ENCODE data around the gene PKDCC.

The PKDCC gene

DNA sequence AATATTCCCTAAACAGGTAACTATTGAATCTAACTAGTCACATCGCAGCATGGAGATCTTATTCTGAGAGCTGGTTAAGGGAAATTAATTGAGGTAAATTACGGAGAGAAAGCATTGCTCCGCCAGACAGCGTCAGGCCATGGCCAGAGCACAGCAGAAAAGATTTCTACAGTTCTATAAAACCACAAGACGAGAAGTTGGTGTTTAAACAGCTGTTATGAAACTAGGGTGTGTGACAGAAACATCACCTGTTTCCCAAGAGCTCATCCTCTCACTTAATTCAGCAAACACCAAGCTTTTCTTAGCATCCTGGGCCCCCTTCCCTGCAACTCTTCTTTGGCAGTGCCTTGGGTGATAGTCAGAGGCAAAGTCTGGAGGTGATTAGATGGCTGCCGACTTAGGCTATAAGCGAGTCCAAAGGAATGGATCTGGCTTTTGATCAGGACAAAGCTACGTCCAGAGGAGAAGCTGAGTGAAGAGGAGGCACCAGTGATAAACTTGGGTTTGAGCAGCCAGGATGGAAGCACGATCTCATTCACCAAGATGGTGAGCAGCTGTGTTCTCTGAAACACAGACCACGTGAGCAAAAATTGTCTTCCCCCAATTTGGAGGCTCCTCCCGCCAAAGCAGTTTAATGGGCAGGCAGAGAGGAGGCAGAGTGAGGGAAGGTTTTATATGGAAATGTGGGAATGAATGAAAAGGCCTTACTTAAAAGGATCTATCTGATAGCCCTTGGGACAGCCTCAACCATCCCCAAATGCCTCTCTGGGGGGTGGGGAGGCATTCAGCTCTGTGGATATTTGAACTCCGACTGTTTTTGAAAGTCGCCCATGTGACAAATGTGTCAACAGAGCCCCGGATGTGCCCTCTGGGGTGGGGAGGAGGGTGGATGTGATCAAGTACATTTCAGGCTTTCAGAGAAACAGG is 57.8 kb downstream of the PKDCC start:
- DNase-seq (ENCODE audit: low spot score), result no peak

GRCh38 chr2:42106257-42106816 is 58.5 kb downstream of the PKDCC start:
- DNase-seq (ENCODE audit: low spot score), result no peak

DNA sequence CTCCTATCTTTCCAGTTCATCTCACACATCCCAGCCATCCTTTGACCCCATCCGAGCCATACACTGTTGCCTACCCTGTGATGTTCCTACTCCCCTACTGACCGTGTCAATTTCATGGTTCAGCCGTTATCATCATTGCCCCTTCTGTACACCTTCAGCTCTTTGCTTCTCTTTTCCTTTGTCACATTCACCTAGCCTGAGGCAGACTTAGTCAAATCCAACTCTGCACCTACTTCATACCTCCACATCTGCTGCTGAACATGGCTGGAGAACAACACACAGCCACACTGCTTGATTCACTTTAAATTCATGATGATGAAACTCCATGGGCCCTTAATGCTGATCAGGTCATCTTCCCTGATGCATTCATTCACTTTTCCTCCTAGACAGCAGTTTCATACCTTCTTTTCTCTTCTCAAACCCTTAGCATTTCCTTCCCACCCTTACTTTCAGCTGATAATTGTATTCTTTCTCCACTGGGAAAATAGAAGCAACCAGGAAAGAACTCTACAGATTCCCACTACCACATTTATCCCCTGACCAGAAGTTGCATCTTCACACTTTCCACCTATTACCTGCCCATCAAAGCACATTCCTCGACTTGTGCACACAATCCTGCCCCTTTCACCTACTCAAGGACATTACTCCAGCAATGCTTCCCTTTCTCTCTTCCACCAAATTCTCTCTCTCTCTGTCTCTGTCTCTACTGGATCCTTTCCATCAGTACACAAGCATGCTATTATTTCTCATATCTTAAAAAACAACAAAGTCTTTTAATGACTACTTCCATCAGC is 59.6 kb downstream of the PKDCC start:
- DNase-seq (ENCODE audit: low spot score), result no peak
